Measurements from ENCODE around the gene FHAD1. TPM values are rescaled to one million over a fixed set of nuclear protein-coding genes. Genes with fewer than 3 reads are reported as not detected.

FHAD1 gene
- total and polyA plus RNA-seq, 10 of the 15 experiments (the other 5 are each of a cell fraction or from before 2014, with no cell fraction given) = 0.09 to 1.0 (median 0.32) TPM; not detected in 2

DNA sequence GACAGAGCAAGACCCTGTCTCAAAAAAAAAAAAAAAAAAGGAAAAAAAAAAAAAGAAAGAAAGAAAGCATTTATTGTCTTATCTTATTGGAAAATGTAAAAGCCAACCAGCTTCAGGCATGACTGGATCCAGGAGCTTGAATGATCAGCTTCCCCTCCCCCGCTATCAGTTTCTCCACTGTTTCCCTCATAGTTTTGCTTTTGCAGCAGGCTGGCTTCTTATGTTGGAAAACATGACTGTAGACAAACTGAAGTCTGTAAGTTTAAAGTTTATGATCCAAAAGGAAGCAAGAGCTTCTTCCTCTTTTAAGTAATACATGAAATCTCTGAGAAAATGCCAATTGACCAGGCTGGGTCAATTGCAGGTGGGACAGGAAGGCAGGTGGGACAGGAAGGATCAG lies 52.2 kb downstream of the FHAD1 start:
- TF ChIP-seq NFIC (IDR thresholded peaks at IDR 0.05; ENCODE audit: low read depth, low read length) (no peak), NR2F1 (conservative IDR thresholded peaks at IDR 0.05) (no peak), POLR2AphosphoS5 (IDR thresholded peaks at IDR 0.05; ENCODE audit: low read length) (no peak), SMAD1 (IDR thresholded peaks at IDR 0.05; ENCODE audit: low read depth, partially characterized antibody) (no peak), MTA3 (IDR thresholded peaks at IDR 0.05; ENCODE audit: borderline replicate concordance, low read length) (no peak), NFYB (IDR thresholded peaks at IDR 0.05; ENCODE audit: insufficient read depth, low read depth, low read length) (no peak), PML (IDR thresholded peaks at IDR 0.05; ENCODE audit: low read length) (no peak), SIN3A (IDR thresholded peaks at IDR 0.05; ENCODE audit: low read depth, low read length) (no peak), HDAC6 (IDR thresholded peaks at IDR 0.05; ENCODE audit: unreplicated experiment) (no peak), SPI1 (IDR thresholded peaks at IDR 0.05; ENCODE audit: borderline replicate concordance, insufficient read depth, low read depth, low read length) (no peak), MYC (IDR thresholded peaks at IDR 0.05; ENCODE audit: insufficient read depth, insufficient read length, insufficient replicate concordance, low read length, severe bottlenecking) (no peak), IRF4 (IDR thresholded peaks at IDR 0.05; ENCODE audit: low read depth, low read length) (no peak), CREB1 (IDR thresholded peaks at IDR 0.05; ENCODE audit: low read depth) (no peak)
- TF ChIP-seq, protein P1, sequence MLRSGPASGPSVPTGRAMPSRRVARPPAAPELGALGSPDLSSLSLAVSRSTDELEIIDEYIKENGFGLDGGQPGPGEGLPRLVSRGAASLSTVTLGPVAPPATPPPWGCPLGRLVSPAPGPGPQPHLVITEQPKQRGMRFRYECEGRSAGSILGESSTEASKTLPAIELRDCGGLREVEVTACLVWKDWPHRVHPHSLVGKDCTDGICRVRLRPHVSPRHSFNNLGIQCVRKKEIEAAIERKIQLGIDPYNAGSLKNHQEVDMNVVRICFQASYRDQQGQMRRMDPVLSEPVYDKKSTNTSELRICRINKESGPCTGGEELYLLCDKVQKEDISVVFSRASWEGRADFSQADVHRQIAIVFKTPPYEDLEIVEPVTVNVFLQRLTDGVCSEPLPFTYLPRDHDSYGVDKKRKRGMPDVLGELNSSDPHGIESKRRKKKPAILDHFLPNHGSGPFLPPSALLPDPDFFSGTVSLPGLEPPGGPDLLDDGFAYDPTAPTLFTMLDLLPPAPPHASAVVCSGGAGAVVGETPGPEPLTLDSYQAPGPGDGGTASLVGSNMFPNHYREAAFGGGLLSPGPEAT (IDR thresholded peaks at IDR 0.05; ENCODE audit: low read depth) = no peak
- TF ChIP-seq, protein P2, sequence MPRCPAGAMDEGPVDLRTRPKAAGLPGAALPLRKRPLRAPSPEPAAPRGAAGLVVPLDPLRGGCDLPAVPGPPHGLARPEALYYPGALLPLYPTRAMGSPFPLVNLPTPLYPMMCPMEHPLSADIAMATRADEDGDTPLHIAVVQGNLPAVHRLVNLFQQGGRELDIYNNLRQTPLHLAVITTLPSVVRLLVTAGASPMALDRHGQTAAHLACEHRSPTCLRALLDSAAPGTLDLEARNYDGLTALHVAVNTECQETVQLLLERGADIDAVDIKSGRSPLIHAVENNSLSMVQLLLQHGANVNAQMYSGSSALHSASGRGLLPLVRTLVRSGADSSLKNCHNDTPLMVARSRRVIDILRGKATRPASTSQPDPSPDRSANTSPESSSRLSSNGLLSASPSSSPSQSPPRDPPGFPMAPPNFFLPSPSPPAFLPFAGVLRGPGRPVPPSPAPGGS (IDR thresholded peaks at IDR 0.05; ENCODE audit: borderline replicate concordance, insufficient read depth, low read depth, low read length, poor library complexity, severe bottlenecking) = no peak
- TF ChIP-seq, protein P3, sequence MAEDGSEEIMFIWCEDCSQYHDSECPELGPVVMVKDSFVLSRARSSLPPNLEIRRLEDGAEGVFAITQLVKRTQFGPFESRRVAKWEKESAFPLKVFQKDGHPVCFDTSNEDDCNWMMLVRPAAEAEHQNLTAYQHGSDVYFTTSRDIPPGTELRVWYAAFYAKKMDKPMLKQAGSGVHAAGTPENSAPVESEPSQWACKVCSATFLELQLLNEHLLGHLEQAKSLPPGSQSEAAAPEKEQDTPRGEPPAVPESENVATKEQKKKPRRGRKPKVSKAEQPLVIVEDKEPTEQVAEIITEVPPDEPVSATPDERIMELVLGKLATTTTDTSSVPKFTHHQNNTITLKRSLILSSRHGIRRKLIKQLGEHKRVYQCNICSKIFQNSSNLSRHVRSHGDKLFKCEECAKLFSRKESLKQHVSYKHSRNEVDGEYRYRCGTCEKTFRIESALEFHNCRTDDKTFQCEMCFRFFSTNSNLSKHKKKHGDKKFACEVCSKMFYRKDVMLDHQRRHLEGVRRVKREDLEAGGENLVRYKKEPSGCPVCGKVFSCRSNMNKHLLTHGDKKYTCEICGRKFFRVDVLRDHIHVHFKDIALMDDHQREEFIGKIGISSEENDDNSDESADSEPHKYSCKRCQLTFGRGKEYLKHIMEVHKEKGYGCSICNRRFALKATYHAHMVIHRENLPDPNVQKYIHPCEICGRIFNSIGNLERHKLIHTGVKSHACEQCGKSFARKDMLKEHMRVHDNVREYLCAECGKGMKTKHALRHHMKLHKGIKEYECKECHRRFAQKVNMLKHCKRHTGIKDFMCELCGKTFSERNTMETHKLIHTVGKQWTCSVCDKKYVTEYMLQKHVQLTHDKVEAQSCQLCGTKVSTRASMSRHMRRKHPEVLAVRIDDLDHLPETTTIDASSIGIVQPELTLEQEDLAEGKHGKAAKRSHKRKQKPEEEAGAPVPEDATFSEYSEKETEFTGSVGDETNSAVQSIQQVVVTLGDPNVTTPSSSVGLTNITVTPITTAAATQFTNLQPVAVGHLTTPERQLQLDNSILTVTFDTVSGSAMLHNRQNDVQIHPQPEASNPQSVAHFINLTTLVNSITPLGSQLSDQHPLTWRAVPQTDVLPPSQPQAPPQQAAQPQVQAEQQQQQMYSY (CRISPR knock-in tag; IDR thresholded peaks at IDR 0.05) = no peak
- TF ChIP-seq, protein P4, sequence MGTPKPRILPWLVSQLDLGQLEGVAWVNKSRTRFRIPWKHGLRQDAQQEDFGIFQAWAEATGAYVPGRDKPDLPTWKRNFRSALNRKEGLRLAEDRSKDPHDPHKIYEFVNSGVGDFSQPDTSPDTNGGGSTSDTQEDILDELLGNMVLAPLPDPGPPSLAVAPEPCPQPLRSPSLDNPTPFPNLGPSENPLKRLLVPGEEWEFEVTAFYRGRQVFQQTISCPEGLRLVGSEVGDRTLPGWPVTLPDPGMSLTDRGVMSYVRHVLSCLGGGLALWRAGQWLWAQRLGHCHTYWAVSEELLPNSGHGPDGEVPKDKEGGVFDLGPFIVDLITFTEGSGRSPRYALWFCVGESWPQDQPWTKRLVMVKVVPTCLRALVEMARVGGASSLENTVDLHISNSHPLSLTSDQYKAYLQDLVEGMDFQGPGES (IDR thresholded peaks at IDR 0.05) = no peak
- no peak overlapping the region for H3K4me2 ChIP-seq (ENCODE audit: control insufficient read depth, insufficient read depth)
- ATAC-seq (no peak), DNase-seq (ENCODE audit: low read depth, low spot score) (no peak), FAIRE-seq (no peak)
- ChIA-PET SMC1A (ENCODE audit: uncharacterized antibody, unreplicated experiment) (interaction anchor here (1.0 to 2.5 kb wide), 4 partner anchors 11 to 171 kb away, joined by 3 to 5 read pairs (median 4); no protein-coding TSS in a partner anchor), RAD21 (ENCODE audit: unreplicated experiment) (interaction anchor here (0.7 to 1.2 kb wide), 3 partner anchors 14 to 171 kb away, joined by 3 to 4 read pairs (median 3); no protein-coding TSS in a partner anchor), POLR2A (no interaction called here), CTCF (interaction anchor here (0.6 to 7.4 kb wide), 6 partner anchors 27 to 262 kb away, joined by 3 to 105 read pairs (median 3); no protein-coding TSS in a partner anchor)
- H3K4me1 ChIP-seq (ENCODE audit: control insufficient read depth, insufficient read depth, low read length) = 0 out of 2 replicates have a peak, but pooled peaks cover 3% of the 10 kb centered on the region
- H3K36me3 ChIP-seq (ENCODE audit: control insufficient read depth in 2 of 2, insufficient read depth in 2 of 2, low read length in 1 of 2) = no peaks in the 10 kb centered on the region
- H3K79me2 ChIP-seq (ENCODE audit: control insufficient read depth, insufficient read depth, low read length) = no peaks in the 10 kb centered on the region
- no TSS peak for BruUV-seq (replicated peaks)
- in situ Hi-C loops (cut with MboI) = no loop called here
- no peaks in the 10 kb centered on the region for H3K27me3 ChIP-seq (replicated peaks in 1 of 2; ENCODE audit: control insufficient read depth in 2 of 2, insufficient read depth in 2 of 2, low read length in 1 of 2)
- WGBS (ENCODE audit: insufficient coverage, insufficient replicate concordance, low lambda C conversion rate, missing lambda C conversion rate) = 31% methylated on average over 1 of the region's 1 CpG
- no peaks in the 10 kb centered on the region for H4K20me1 ChIP-seq (ENCODE audit: control insufficient read depth, insufficient read depth)
- no peak overlapping the region for H3K9ac ChIP-seq (ENCODE audit: control insufficient read depth, insufficient read depth, low read length)
- H2AFZ ChIP-seq (ENCODE audit: control insufficient read depth, low read depth, low read length) = no peak overlapping the region
- no peak overlapping the region for H3K4me3 ChIP-seq
- H3K9me3 ChIP-seq (replicated peaks; ENCODE audit: control insufficient read depth, insufficient read depth, low read length) = no peaks in the 10 kb centered on the region; the same call in 2 of the 3 replicates
- intact Hi-C loops (cut with micrococcal nuclease; ENCODE audit: unreplicated experiment) = no loop called here
- no peak overlapping the region for H3K27ac ChIP-seq (ENCODE audit: control insufficient read depth, insufficient read depth)
